Midbrain (tissue), 1 donor: ENCODE data around the gene RAP1GAP2.
"Not testable (repeated sequence)": the region's sequence is repeated elsewhere in the genome, so short reads cannot be mapped to it uniquely, and the experiment has no call there.

Experiments
- DNase-seq: peaks from one replicate; lab custom pipeline; 2025; lab: John Stamatoyannopoulos, UW

The RAP1GAP2 gene

GRCh38 chr17:2885733-2886132, 89.5 kb downstream of the RAP1GAP2 start:
- no peak for DNase-seq

GRCh38 chr17:2888326-2888725, 92.1 kb downstream of the RAP1GAP2 start:
- no peak for DNase-seq

GRCh38 chr17:2889256-2889655, 93.0 kb downstream of the RAP1GAP2 start:
- no peak for DNase-seq

- DNase-seq = not testable (repeated sequence)
Observed at GRCh38 chr17:2890778-2891177, 94.5 kb downstream of the RAP1GAP2 start.

- DNase-seq = no peak
Observed at GRCh38 chr17:2892305-2892971, 96.2 kb downstream of the RAP1GAP2 start.

GRCh38 chr17:2893422-2893914, 97.2 kb downstream of the RAP1GAP2 start:
- no peak for DNase-seq

- no peak for DNase-seq
Observed at GRCh38 chr17:2894782-2895181, 98.5 kb downstream of the RAP1GAP2 start.

GRCh38 chr17:2897605-2898004, 101.4 kb downstream of the RAP1GAP2 start:
- DNase-seq = no peak

GRCh38 chr17:2898255-2898926, 102.2 kb downstream of the RAP1GAP2 start:
- no peak for DNase-seq

GRCh38 chr17:2899906-2900305, 103.7 kb downstream of the RAP1GAP2 start:
- DNase-seq = no peak

GRCh38 chr17:2900842-2901241, 104.6 kb downstream of the RAP1GAP2 start:
- DNase-seq = no peak

GRCh38 chr17:2901582-2901981, 105.3 kb downstream of the RAP1GAP2 start:
- no peak for DNase-seq

- no peak for DNase-seq
Observed at GRCh38 chr17:2902546-2902945, 106.3 kb downstream of the RAP1GAP2 start.

- DNase-seq = no peak
Observed at GRCh38 chr17:2903193-2903974, 107.1 kb downstream of the RAP1GAP2 start.

GRCh38 chr17:2904135-2904534, 107.9 kb downstream of the RAP1GAP2 start:
- DNase-seq = no peak

GRCh38 chr17:2905269-2905668, 109.0 kb downstream of the RAP1GAP2 start:
- no peak for DNase-seq

GRCh38 chr17:2905696-2906501, 109.7 kb downstream of the RAP1GAP2 start:
- DNase-seq = no peak

GRCh38 chr17:2906901-2907300, 110.7 kb downstream of the RAP1GAP2 start:
- no peak for DNase-seq

GRCh38 chr17:2909175-2909845, 113.1 kb downstream of the RAP1GAP2 start:
- no peak for DNase-seq

GRCh38 chr17:2909846-2910234, 113.6 kb downstream of the RAP1GAP2 start:
- DNase-seq = no peak

GRCh38 chr17:2911035-2911754, 115.0 kb downstream of the RAP1GAP2 start:
- DNase-seq = no peak
